ENCODE results near the gene PCDHB5.
"Not testable (repeated sequence)": the region's sequence is repeated elsewhere in the genome, so short reads cannot be mapped to it uniquely, and the experiment has no call there.

Gene PCDHB5
- total RNA-seq: 0 to 0.11 (median 0) reads per million in 3 experiments

- DNase-seq: no peak
These were observed at the start of gene PCDHB5 for GRCh38 chr5:141135030-141135717. Gene PCDHB5, plus strand, starts transcription at chr5:141135206. Its CDS starts 229 bp downstream, at chr5:141135435.

- no peak for DNase-seq
These were observed 40.3 kb upstream of the PCDHB5 start, which contains the start of gene PCDHB2 for GRCh38 chr5:141094481-141095262. Gene PCDHB2, plus strand, starts transcription at chr5:141094615. Its CDS starts 176 bp downstream, at chr5:141094791.

- DNase-seq: no peak
These were observed 39.8 kb upstream of the PCDHB5 start for GRCh38 chr5:141095263-141095641.

GRCh38 chr5:141096181-141096580 lies 38.8 kb upstream of the PCDHB5 start:
- DNase-seq: not testable (repeated sequence)

- DNase-seq: not testable (repeated sequence)
These were observed 38.4 kb upstream of the PCDHB5 start for GRCh38 chr5:141096586-141096985.

GRCh38 chr5:141100243-141100805 lies 34.7 kb upstream of the PCDHB5 start, which contains the start of gene PCDHB3:
Gene PCDHB3, plus strand, starts transcription at chr5:141100473. Its CDS starts 177 bp downstream, at chr5:141100650.
- no peak for DNase-seq

GRCh38 chr5:141101059-141101458 lies 33.9 kb upstream of the PCDHB5 start:
- no peak for DNase-seq

GRCh38 chr5:141102070-141102469 lies 32.9 kb upstream of the PCDHB5 start:
- not testable (repeated sequence) for DNase-seq

GRCh38 chr5:141102471-141102870 lies 32.5 kb upstream of the PCDHB5 start:
- DNase-seq: not testable (repeated sequence)

- DNase-seq: no peak
These were observed 29.7 kb upstream of the PCDHB5 start for GRCh38 chr5:141105350-141105749.

- DNase-seq: no peak
These were observed 15.8 kb upstream of the PCDHB5 start for GRCh38 chr5:141119250-141119649.

GRCh38 chr5:141121563-141121962 lies 13.4 kb upstream of the PCDHB5 start, which contains the start of gene PCDHB4:
Gene PCDHB4, plus strand, starts transcription at chr5:141121818. Its CDS starts 181 bp downstream, at chr5:141121999.
- no peak for DNase-seq

- DNase-seq: no peak
These were observed 13.0 kb upstream of the PCDHB5 start for GRCh38 chr5:141121985-141122384.

- DNase-seq: not testable (repeated sequence)
These were observed 11.4 kb upstream of the PCDHB5 start for GRCh38 chr5:141123396-141124135.

GRCh38 chr5:141127305-141127704 lies 7.7 kb upstream of the PCDHB5 start:
- no peak for DNase-seq

- no peak for DNase-seq
These were observed 786 bp downstream of the PCDHB5 start for GRCh38 chr5:141135718-141136266.

GRCh38 chr5:141137346-141137745 lies 2.3 kb downstream of the PCDHB5 start:
- DNase-seq: not testable (repeated sequence)

- no peak for DNase-seq
These were observed 14.8 kb downstream of the PCDHB5 start, which contains the start of gene PCDHB6 for GRCh38 chr5:141149812-141150211. Gene PCDHB6, plus strand, starts transcription at chr5:141150057. Its CDS starts 201 bp downstream, at chr5:141150258.

GRCh38 chr5:141150224-141150992 lies 15.4 kb downstream of the PCDHB5 start:
- no peak for DNase-seq

GRCh38 chr5:141150993-141151325 lies 16.0 kb downstream of the PCDHB5 start:
- no peak for DNase-seq

GRCh38 chr5:141151632-141152031 lies 16.6 kb downstream of the PCDHB5 start:
- DNase-seq: not testable (repeated sequence)
